H1 (cell line): ENCODE results near the gene PGLYRP2. TPM values are rescaled to one million over a fixed set of nuclear protein-coding genes. Genes with fewer than 3 reads are reported as not detected.

Experiments
- CTCF ChIA-PET: fragments of 300-600 bp; sonication (Branson Sonifier 250); formaldehyde crosslinking; loops from one replicate; lab custom pipeline; 2021; ENCODE audit not compliant: partially characterized antibody; lab: Charles Lee
- POLR2A ChIA-PET: fragments of 300-600 bp; sonication (Branson Sonifier 250); formaldehyde crosslinking; loops from one replicate; lab custom pipeline; 2021; ENCODE audit warnings: inconsistent platforms; ENCODE audit not compliant: partially characterized antibody; lab: Charles Lee
- DNase-seq, 2 experiments: peaks; one replicate each; pipeline versions ENCODE4 v3.0.0 to v3.0.0-alpha.2; 2010 to 2022; ENCODE audit warnings: low spot score in 2 of 2, low read depth in 1 of 2, mixed read lengths in 1 of 2
- FAIRE-seq: peaks from 2 replicates; lab custom pipeline; 2011; peaks lifted over from hg19 to GRCh38; lab: Jason Lieb, UNC
- H2AFZ ChIP-seq: 2 replicates; pipeline ENCODE4 v1.8.1; 2012; ENCODE audit warnings: low read length, inconsistent platforms
- H2AK5ac ChIP-seq: 2 replicates; pipeline ENCODE4 v1.6.1; 2013; ENCODE audit warnings: low read depth, low read length
- H2BK120ac ChIP-seq: replicated peaks from 2 replicates; pipeline ENCODE3; 2013; ENCODE audit warnings: low read depth, low read length, inconsistent platforms
- H2BK12ac ChIP-seq: 2 replicates; pipeline ENCODE4 v1.6.1; 2013; ENCODE audit warnings: low read depth, low read length
- H2BK15ac ChIP-seq: 2 replicates; pipeline ENCODE4 v1.6.1; 2013; ENCODE audit warnings: low read length
- H2BK20ac ChIP-seq: 2 replicates; pipeline ENCODE4 v1.6.1; 2013; ENCODE audit warnings: low read length
- H2BK5ac ChIP-seq: 2 replicates; pipeline ENCODE4 v1.6.1; 2013; ENCODE audit warnings: low read depth, low read length
- H3K14ac ChIP-seq: 2 replicates; pipeline ENCODE4 v1.6.1; 2013; ENCODE audit warnings: inconsistent platforms; ENCODE audit not compliant: insufficient read length
- H3K18ac ChIP-seq: 2 replicates; pipeline ENCODE4 v1.6.1; 2013; ENCODE audit warnings: low read length; ENCODE audit errors: extremely low read depth
- H3K23ac ChIP-seq: 2 replicates; pipeline ENCODE4 v1.6.1; 2013; ENCODE audit warnings: inconsistent platforms; ENCODE audit not compliant: insufficient read length
- H3K23me2 ChIP-seq: 2 replicates; pipeline ENCODE4 v1.6.1; 2013; ENCODE audit warnings: low read depth, low read length
- H3K27ac ChIP-seq: 2 replicates; pipeline ENCODE4 v1.6.1; 2011; ENCODE audit warnings: low read depth, low read length, inconsistent platforms
- H3K27me3 ChIP-seq, 4 experiments: replicated peaks in 1 of 4; 1 replicate in 1 of 4; 2 replicates in 3 of 4; pipeline versions ENCODE4 v1.6.1 to v1.8.1; 2011 to 2013; ENCODE audit warnings: low read length in 3 of 4, mild to moderate bottlenecking in 3 of 4, inconsistent platforms in 2 of 4, mixed read lengths in 2 of 4, moderate library complexity in 1 of 4; ENCODE audit not compliant: control insufficient read depth in 3 of 4, insufficient read depth in 3 of 4; ENCODE audit errors: extremely low read depth in 1 of 4
- H3K36me3 ChIP-seq, 4 experiments: 2 replicates each; pipeline versions ENCODE4 v1.6.1 to v1.8.1; 2011 to 2013; ENCODE audit warnings: mild to moderate bottlenecking in 4 of 4, low read length in 3 of 4, moderate library complexity in 2 of 4, control low read depth in 1 of 4, inconsistent platforms in 1 of 4; ENCODE audit not compliant: insufficient read depth in 4 of 4, control insufficient read depth in 2 of 4
- H3K4ac ChIP-seq: replicated peaks from 2 replicates; pipeline ENCODE3; 2013; ENCODE audit warnings: low read length, low read depth, mixed read lengths, inconsistent platforms; ENCODE audit not compliant: insufficient read length
- H3K4me1 ChIP-seq, 4 experiments: replicated peaks in 1 of 4; 1 replicate in 1 of 4; 2 replicates in 3 of 4; pipeline versions ENCODE4 v1.6.1 to v1.8.1; 2011 to 2013; ENCODE audit warnings: low read length in 3 of 4, inconsistent platforms in 2 of 4, mixed read lengths in 1 of 4; ENCODE audit not compliant: insufficient read depth in 4 of 4, control insufficient read depth in 3 of 4
- H3K4me2 ChIP-seq, 2 experiments: 2 replicates each; pipeline versions ENCODE4 v1.6.1 to v1.8.1; 2011 to 2013; ENCODE audit warnings: low read depth in 2 of 2, low read length in 2 of 2, control low read depth in 1 of 2, inconsistent platforms in 1 of 2, mild to moderate bottlenecking in 1 of 2; ENCODE audit not compliant: insufficient read depth in 1 of 2
- H3K4me3 ChIP-seq, 4 experiments: fragments of 200-600, 300-600 bp in 1 of 4; sonication (generic), shearing (Covaris generic), sonication (Bioruptor Twin) in 1 of 4; 2 replicates each; pipeline versions ENCODE4 v1.5.1 to v1.8.1; 2011 to 2016; ENCODE audit warnings: low read length in 4 of 4, low read depth in 3 of 4, control low read depth in 2 of 4, inconsistent platforms in 2 of 4, mild to moderate bottlenecking in 2 of 4, mixed read lengths in 1 of 4, moderate library complexity in 1 of 4; ENCODE audit not compliant: insufficient read depth in 2 of 4; ENCODE audit errors: extremely low read depth in 1 of 4
- H3K56ac ChIP-seq: replicated peaks from 2 replicates; pipeline ENCODE3; 2013; ENCODE audit warnings: low read depth, mild to moderate bottlenecking, mixed read lengths, low read length, inconsistent platforms; ENCODE audit not compliant: insufficient read length
- H3K79me1 ChIP-seq: 2 replicates; pipeline ENCODE4 v1.6.1; 2013; ENCODE audit warnings: low read depth, low read length, control low read depth
- H3K79me2 ChIP-seq, 2 experiments: 2 replicates each; pipeline versions ENCODE4 v1.6.1 to v1.8.1; 2012 to 2013; ENCODE audit warnings: low read length in 2 of 2, mild to moderate bottlenecking in 2 of 2, inconsistent platforms in 1 of 2; ENCODE audit not compliant: insufficient read depth in 2 of 2, control insufficient read depth in 1 of 2
- H3K9ac ChIP-seq, 4 experiments: replicated peaks in 1 of 4; 1 replicate in 1 of 4; 2 replicates in 3 of 4; pipeline versions ENCODE4 v1.6.1 to v1.8.1; 2011 to 2013; ENCODE audit warnings: low read depth in 3 of 4, low read length in 3 of 4, control low read depth in 2 of 4, mild to moderate bottlenecking in 2 of 4, moderate library complexity in 2 of 4, inconsistent platforms in 1 of 4; ENCODE audit errors: extremely low read depth in 1 of 4
- H3K9me3 ChIP-seq, 2 experiments: 2 replicates each; pipeline versions ENCODE4 v1.6.1 to v1.8.1; 2012 to 2013; ENCODE audit warnings: mild to moderate bottlenecking in 2 of 2, moderate library complexity in 2 of 2, control low read depth in 1 of 2, inconsistent platforms in 1 of 2, low read depth in 1 of 2, low read length in 1 of 2, mixed read lengths in 1 of 2; ENCODE audit not compliant: insufficient read depth in 2 of 2
- H4K20me1 ChIP-seq, 2 experiments: replicated peaks in 1 of 2; 2 replicates each; pipeline versions ENCODE3 to v1.8.1; 2011 to 2013; ENCODE audit warnings: inconsistent platforms in 2 of 2, low read length in 2 of 2, mild to moderate bottlenecking in 1 of 2; ENCODE audit not compliant: insufficient read depth in 2 of 2, control insufficient read depth in 1 of 2
- H4K5ac ChIP-seq: 2 replicates; pipeline ENCODE4 v1.6.1; 2013; ENCODE audit warnings: low read length, low read depth, mixed read lengths, inconsistent platforms; ENCODE audit not compliant: insufficient read length
- H4K8ac ChIP-seq: 2 replicates; pipeline ENCODE4 v1.8.0; 2013; ENCODE audit warnings: mild to moderate bottlenecking, moderate library complexity, low read length, inconsistent platforms; ENCODE audit not compliant: insufficient read depth; ENCODE audit errors: extremely low read depth
- H4K91ac ChIP-seq: replicated peaks from 2 replicates; pipeline ENCODE3; 2013; ENCODE audit warnings: low read length, mixed read lengths, inconsistent platforms; ENCODE audit not compliant: insufficient read length
- ASH2L ChIP-seq: fragments of 200-600, 300-600 bp; sonication (generic); IDR thresholded peaks from one replicate; pipeline ENCODE4 v1.7.1; 2017; ENCODE audit warnings: low read length
- CBX8 ChIP-seq: fragments of 300-800, 300-1000 bp; sonication (generic); IDR thresholded peaks from 2 replicates; pipeline ENCODE4 v1.7.1; 2016; ENCODE audit warnings: low read depth, low read length, borderline replicate concordance
- EP300 ChIP-seq, 2 experiments: IDR thresholded peaks; 1 replicate in 1 of 2; 2 replicates in 1 of 2; pipeline ENCODE4 v1.6.1; 2011 to 2012; ENCODE audit warnings: low read depth in 2 of 2, low read length in 2 of 2, mild to moderate bottlenecking in 2 of 2, borderline replicate concordance in 1 of 2, inconsistent platforms in 1 of 2, moderate library complexity in 1 of 2
- FOSL1 ChIP-seq: IDR thresholded peaks from 2 replicates; pipeline ENCODE4 v1.6.1; 2011; ENCODE audit warnings: mild to moderate bottlenecking, low read depth, low read length, moderate library complexity; ENCODE audit not compliant: insufficient read depth
- KDM4A ChIP-seq: IDR thresholded peaks from one replicate; pipeline ENCODE4 v1.7.1; 2012; ENCODE audit warnings: low read depth, mild to moderate bottlenecking, moderate library complexity, low read length, inconsistent platforms; ENCODE audit not compliant: severe bottlenecking
- RBBP5 ChIP-seq: IDR thresholded peaks from 2 replicates; pipeline ENCODE4 v1.7.1; 2012; ENCODE audit warnings: low read depth, mild to moderate bottlenecking, inconsistent platforms, low read length, moderate library complexity, borderline replicate concordance
- TBP ChIP-seq: IDR thresholded peaks from 2 replicates; pipeline ENCODE4 v1.6.1; 2011; ENCODE audit warnings: low read depth, low read length, improper control_type of control experiment
- WGBS, 2 experiments: shearing (Covaris generic) in 1 of 2; methylation state at CpG; one replicate each; pipeline versions ENCODE4 v1.1.6 to v1.1.7; 2013 to 2015; ENCODE audit warnings: low lambda C conversion rate in 2 of 2, mixed read lengths in 2 of 2, inconsistent platforms in 1 of 2, low coverage in 1 of 2, missing lambda C conversion rate in 1 of 2; ENCODE audit not compliant: insufficient replicate concordance in 2 of 2, insufficient coverage in 1 of 2, insufficient read length in 1 of 2; ENCODE audit errors: extremely low coverage in 1 of 2, missing lambda C conversion rate in 1 of 2; 5-methylcytosine and 5-hydroxymethylcytosine counted together
- polyA plus RNA-seq, 7 experiments: library from polyadenylated mRNA; depleted of rRNA in 3 of 7; stranded (reverse) in 5 of 7; unstranded in 2 of 7; fragments of >200 nt in 5 of 7; fragments of 200-250 nt in 2 of 7; gene quantifications; 1 replicate in 5 of 7; 2 replicates in 1 of 7; 4 replicates in 1 of 7; pipeline versions ENCODE4 v1.2.1 to v1.2.3, GENCODE V29; 2011 to 2013; ENCODE audit warnings: missing spikeins in 2 of 7, mixed read lengths in 2 of 7
- total RNA-seq: library from RNA; stranded (reverse); fragmentation: NEBNext Ultra II Directional; extraction: Animal tissue kit (Norgen Biotek cat#: 25700); gene quantifications from 2 replicates; pipeline ENCODE4 v1.2.1, GENCODE V29; 2021
- TF ChIP-seq, protein P1 (sequence below): IDR thresholded peaks from 2 replicates; pipeline ENCODE4 v1.6.1; 2012; ENCODE audit warnings: inconsistent platforms

PGLYRP2 gene
- total and polyA plus RNA-seq, 2 of the 8 experiments (the other 6 are each of a cell fraction or from before 2014, with no cell fraction given) = not detected

DNA sequence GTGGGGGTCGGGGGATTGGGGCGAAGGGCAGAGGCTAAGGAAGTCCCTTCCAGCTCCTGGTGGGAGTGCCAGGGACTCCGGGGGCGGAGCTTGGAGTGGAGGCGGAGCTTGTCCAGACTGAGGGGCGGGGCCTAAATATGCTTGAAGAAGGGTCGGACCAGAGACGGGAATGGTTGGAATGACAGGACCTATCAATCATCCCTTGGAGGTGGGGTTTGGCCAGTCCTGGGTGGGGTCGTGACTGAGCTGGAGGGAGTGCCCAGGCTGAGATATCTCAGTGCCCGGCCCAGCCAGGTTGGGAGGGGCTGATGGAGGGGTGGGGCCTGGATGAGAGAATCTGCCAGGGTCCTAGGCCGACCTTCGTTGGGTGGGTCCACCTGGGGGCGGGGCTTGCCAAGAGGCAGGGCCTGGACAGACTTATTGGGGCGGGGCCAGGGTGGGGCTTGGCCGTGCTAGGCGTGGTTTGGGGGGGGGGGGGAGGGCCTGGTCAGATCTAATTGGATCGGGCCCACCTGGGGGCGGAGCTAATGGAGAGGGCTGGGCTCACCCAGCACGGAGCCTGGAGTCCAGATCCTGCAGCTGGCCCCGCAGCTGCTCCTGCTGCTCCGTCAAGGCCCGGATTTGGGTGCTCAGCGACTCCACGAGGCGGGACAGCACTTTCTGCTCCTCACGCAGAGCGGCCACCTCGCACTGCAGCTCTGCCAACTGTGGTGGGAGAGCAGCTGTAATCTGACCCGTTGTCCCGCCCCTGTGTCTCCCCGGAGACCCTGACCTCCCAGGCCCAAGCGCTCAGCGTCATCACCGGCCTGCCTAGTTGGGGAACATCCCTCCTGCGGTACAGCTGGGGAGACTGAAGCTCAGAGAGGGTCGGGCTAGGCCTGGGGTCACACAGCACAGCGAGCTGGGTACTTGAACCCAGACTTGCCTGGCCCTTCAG, 26.9 kb downstream of the PGLYRP2 start:
- H4K5ac ChIP-seq = no peak overlapping the region
- no peaks in the 10 kb centered on the region for H3K9me3 ChIP-seq
- no peaks in the 10 kb centered on the region; a peak in 1 of 8 replicates for H3K36me3 ChIP-seq
- no peaks in the 10 kb centered on the region for H3K79me2 ChIP-seq
- no peak overlapping the region for H3K23ac ChIP-seq
- peaks cover 0 to 3% of the 10 kb centered on the region in 2 experiments for H4K20me1 ChIP-seq
- H3K9ac ChIP-seq = no peak overlapping the region
- no peak overlapping the region for H3K4ac ChIP-seq
- H4K91ac ChIP-seq = no peak overlapping the region
- H2BK15ac ChIP-seq = peak overlapping the region; percentile 46; the same call in 1 of the 2 replicates
- ChIA-PET POLR2A (interaction anchor here (0.6 to 1.3 kb wide), 6 partner anchors 9 to 360 kb away, joined by 3 to 8 read pairs (median 4); partner anchors contain the start of genes AKAP8 and AKAP8L), CTCF (interaction anchor here (0.9 to 5.7 kb wide), 5 partner anchors 12 to 883 kb away, joined by 4 to 35 read pairs (median 8); partner anchors contain the start of genes AKAP8L and RASAL3)
- FAIRE-seq = peak; percentile 97
- H3K4me2 ChIP-seq = peak overlapping the region; percentile 61 to 95
- DNase-seq = peak; percentile 91 to 98
- H2AFZ ChIP-seq = peak overlapping the region; percentile 98
- H3K23me2 ChIP-seq = peaks cover 28% of the 10 kb centered on the region; the same call in 1 of the 2 replicates
- H2BK20ac ChIP-seq = no peak overlapping the region
- H2BK12ac ChIP-seq = peak overlapping the region; percentile 60; the same call in 1 of the 2 replicates
- H2AK5ac ChIP-seq = no peak overlapping the region
- peak overlapping the region; percentile 21 to 66 (median 58) for H3K4me3 ChIP-seq
- no peaks in the 10 kb centered on the region for H3K79me1 ChIP-seq
- H3K14ac ChIP-seq = no peak overlapping the region
- 8% methylated on average over 31 of the region's 37 CpGs; no CpG with 5 or more reads in 1 of the 2 experiments for WGBS, 2 experiments
- H4K8ac ChIP-seq = peak overlapping the region; percentile 73
- no peak overlapping the region for H2BK120ac ChIP-seq
- no peak overlapping the region; the same call in 1 of the 2 replicates for H3K18ac ChIP-seq
- no peak overlapping the region for H3K27ac ChIP-seq
- peaks cover 0 to 22% (median 10%) of the 10 kb centered on the region in 4 experiments; a peak in 6 of 7 replicates for H3K4me1 ChIP-seq
- no peak overlapping the region for H3K56ac ChIP-seq
- H3K27me3 ChIP-seq = peaks cover 8 to 47% (median 40%) of the 10 kb centered on the region in 4 experiments
- H2BK5ac ChIP-seq = peak overlapping the region; percentile 60; the same call in 1 of the 2 replicates
- TF ChIP-seq CBX8 (no peak), ASH2L (no peak), KDM4A (peak; percentile 53), RBBP5 (no peak), FOSL1 (no peak), TBP (no peak; the same call in 1 of the 2 replicates), EP300 (IDR thresholded peaks at IDR 0.05; ENCODE audit: borderline replicate concordance in 1 of 2, low read depth in 2 of 2, low read length in 2 of 2) (no peak)
- TF ChIP-seq, protein P1, sequence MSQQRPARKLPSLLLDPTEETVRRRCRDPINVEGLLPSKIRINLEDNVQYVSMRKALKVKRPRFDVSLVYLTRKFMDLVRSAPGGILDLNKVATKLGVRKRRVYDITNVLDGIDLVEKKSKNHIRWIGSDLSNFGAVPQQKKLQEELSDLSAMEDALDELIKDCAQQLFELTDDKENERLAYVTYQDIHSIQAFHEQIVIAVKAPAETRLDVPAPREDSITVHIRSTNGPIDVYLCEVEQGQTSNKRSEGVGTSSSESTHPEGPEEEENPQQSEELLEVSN = no peak
